PFSK-1 (cell line): Measurements from ENCODE around the gene PANX1.

Source experiments
- FOXP2 ChIP-seq: optimal IDR thresholded peaks from 2 replicates; pipeline ENCODE3; 2011; ENCODE audit warnings: borderline replicate concordance, control low read depth, inconsistent platforms; ENCODE audit not compliant: insufficient read depth; ENCODE audit errors: extremely low read length, extremely low read depth
- POLR2AphosphoS5 ChIP-seq: IDR thresholded peaks from 2 replicates; pipeline ENCODE4 v1.6.1; 2012; ENCODE audit warnings: low read depth, mild to moderate bottlenecking, control low read depth, low read length, moderate library complexity
- REST ChIP-seq, 2 experiments: IDR thresholded peaks; 2 replicates each; pipeline versions ENCODE4 v1.6.1 to v1.8.0; 2011 to 2012; ENCODE audit warnings: low read depth in 2 of 2, low read length in 2 of 2, control low read depth in 1 of 2, inconsistent platforms in 1 of 2, mild to moderate bottlenecking in 1 of 2, moderate library complexity in 1 of 2; ENCODE audit not compliant: insufficient read depth in 1 of 2
- SIN3A ChIP-seq: IDR thresholded peaks from 2 replicates; pipeline ENCODE4 v1.6.1; 2012; ENCODE audit warnings: mild to moderate bottlenecking, low read length, moderate library complexity, borderline replicate concordance; ENCODE audit not compliant: insufficient read depth
- TAF1 ChIP-seq: IDR thresholded peaks from 2 replicates; pipeline ENCODE4 v1.6.1; 2012; ENCODE audit warnings: low read length, control low read depth, borderline replicate concordance; ENCODE audit not compliant: insufficient read depth

PANX1 gene

GRCh38 chr11:94186342-94187203, 57.9 kb downstream of the PANX1 start:
- TF ChIP-seq TAF1 = no peak
- TF ChIP-seq FOXP2 = no peak
- no peak for TF ChIP-seq POLR2AphosphoS5
- no peak for TF ChIP-seq SIN3A
- TF ChIP-seq REST (IDR thresholded peaks at IDR 0.05; ENCODE audit: insufficient read depth in 1 of 2, low read depth in 2 of 2, low read length in 2 of 2) = no peak

DNA sequence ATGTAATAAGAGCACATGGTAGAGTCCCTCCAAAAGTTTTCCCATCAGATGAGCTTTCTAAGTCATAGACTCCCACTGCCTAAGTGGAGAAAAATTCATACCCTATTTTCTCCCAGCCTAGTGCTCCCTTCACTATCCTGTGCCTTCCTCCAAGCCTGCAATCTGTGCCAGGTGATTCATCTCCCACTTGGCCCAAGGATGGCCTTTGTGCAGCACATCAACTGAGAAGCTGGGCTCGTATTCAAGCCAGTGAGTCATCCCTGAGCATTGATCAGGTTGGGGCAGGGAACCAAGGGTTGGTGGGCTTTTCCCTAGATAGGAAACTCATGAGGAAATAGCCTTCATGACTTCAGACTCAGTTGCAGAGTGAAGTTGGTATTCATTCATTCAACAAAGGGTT, 64.6 kb downstream of the PANX1 start:
- TF ChIP-seq TAF1 = no peak
- TF ChIP-seq SIN3A = no peak
- TF ChIP-seq POLR2AphosphoS5 = no peak
- no peak for TF ChIP-seq FOXP2
- TF ChIP-seq REST (IDR thresholded peaks at IDR 0.05; ENCODE audit: insufficient read depth in 1 of 2, low read depth in 2 of 2, low read length in 2 of 2) = no peak

GRCh38 chr11:94194712-94195111, 66.1 kb downstream of the PANX1 start:
- TF ChIP-seq REST (IDR thresholded peaks at IDR 0.05; ENCODE audit: insufficient read depth in 1 of 2, low read depth in 2 of 2, low read length in 2 of 2) = no peak
- TF ChIP-seq SIN3A = no peak
- TF ChIP-seq FOXP2 = no peak
- TF ChIP-seq POLR2AphosphoS5 = no peak
- no peak for TF ChIP-seq TAF1

GRCh38 chr11:94196363-94196762, 67.7 kb downstream of the PANX1 start:
- TF ChIP-seq POLR2AphosphoS5 = no peak
- no peak for TF ChIP-seq FOXP2
- no peak for TF ChIP-seq SIN3A
- TF ChIP-seq REST (IDR thresholded peaks at IDR 0.05; ENCODE audit: insufficient read depth in 1 of 2, low read depth in 2 of 2, low read length in 2 of 2) = no peak
- no peak for TF ChIP-seq TAF1
